ENCODE measurements around the gene SLC25A17.
"Not testable (repeated sequence)": the region's sequence is repeated elsewhere in the genome, so short reads cannot be mapped to it uniquely, and the experiment has no call there.

The SLC25A17 gene

GRCh38 chr22:40844951-40845350 is 25.8 kb upstream of the SLC25A17 start:
- no peak for DNase-seq (ENCODE audit: low spot score in 2 of 2)
- peaks cover 72% of the 10 kb centered on the region for H3K36me3 ChIP-seq (replicated peaks)
- in situ Hi-C loops (cut with MboI; ENCODE audit: low sequenced_read_pairs), result no loop called here

GRCh38 chr22:40838486-40838885 is 19.3 kb upstream of the SLC25A17 start:
- H3K27me3 ChIP-seq (ENCODE audit: low read depth), result no peaks in the 10 kb centered on the region
- H3K4me3 ChIP-seq, result no peak overlapping the region
- DNase-seq (ENCODE audit: low spot score in 2 of 2), result no peak
- no peaks in the 10 kb centered on the region; the same call in 1 of the 2 replicates for H3K9me3 ChIP-seq
- peaks cover 83% of the 10 kb centered on the region for H3K36me3 ChIP-seq (replicated peaks)
- in situ Hi-C loops (cut with MboI; ENCODE audit: low sequenced_read_pairs), result no loop called here
- H3K4me1 ChIP-seq, result no peaks in the 10 kb centered on the region

More at GRCh38 chr22:40844951-40845350, 25.8 kb upstream of the SLC25A17 start:
- Histone ChIP-seq H3K9me3 (no peaks in the 10 kb centered on the region), H3K27me3 (ENCODE audit: low read depth) (no peaks in the 10 kb centered on the region), H3K4me3 (no peak overlapping the region), H3K4me1 (no peaks in the 10 kb centered on the region)

DNA sequence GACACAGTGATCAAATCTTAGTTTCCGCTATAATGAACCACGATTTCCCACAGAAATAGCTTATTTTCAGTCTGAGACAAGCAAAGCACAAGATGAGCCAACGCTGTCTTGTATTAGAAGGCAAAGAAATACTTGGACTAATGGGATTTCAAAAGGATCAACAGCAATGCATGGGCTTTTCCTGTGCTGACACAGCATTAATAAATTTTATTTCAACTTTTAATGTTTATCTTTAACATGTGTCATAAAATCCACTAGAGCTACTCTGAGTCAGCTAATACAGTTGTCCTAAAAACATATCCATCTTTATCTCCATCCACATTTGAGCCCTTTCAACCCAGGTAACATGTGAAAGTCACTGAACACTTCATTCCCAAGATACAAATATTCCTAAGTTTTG is 15.5 kb upstream of the SLC25A17 start:
- Histone ChIP-seq H3K4me3 (no peak overlapping the region), H3K36me3 (replicated peaks) (peaks cover 91% of the 10 kb centered on the region), H3K27me3 (ENCODE audit: low read depth) (no peaks in the 10 kb centered on the region), H3K9me3 (no peaks in the 10 kb centered on the region; the same call in 1 of the 2 replicates), H3K4me1 (no peaks in the 10 kb centered on the region)
- no peak for DNase-seq (ENCODE audit: low spot score in 2 of 2)
- in situ Hi-C loops (cut with MboI; ENCODE audit: low sequenced_read_pairs), result no loop called here

- no peak overlapping the region for H3K4me3 ChIP-seq
- peaks cover 83% of the 10 kb centered on the region for H3K36me3 ChIP-seq (replicated peaks)
- peaks cover 10% of the 10 kb centered on the region for H3K4me1 ChIP-seq
- DNase-seq (ENCODE audit: low spot score in 2 of 2), result no peak
- in situ Hi-C loops (cut with MboI; ENCODE audit: low sequenced_read_pairs), result no loop called here
- H3K27me3 ChIP-seq (ENCODE audit: low read depth), result no peaks in the 10 kb centered on the region
- no peaks in the 10 kb centered on the region for H3K9me3 ChIP-seq
These were observed 10.0 kb upstream of the SLC25A17 start for GRCh38 chr22:40829131-40829530.

DNA sequence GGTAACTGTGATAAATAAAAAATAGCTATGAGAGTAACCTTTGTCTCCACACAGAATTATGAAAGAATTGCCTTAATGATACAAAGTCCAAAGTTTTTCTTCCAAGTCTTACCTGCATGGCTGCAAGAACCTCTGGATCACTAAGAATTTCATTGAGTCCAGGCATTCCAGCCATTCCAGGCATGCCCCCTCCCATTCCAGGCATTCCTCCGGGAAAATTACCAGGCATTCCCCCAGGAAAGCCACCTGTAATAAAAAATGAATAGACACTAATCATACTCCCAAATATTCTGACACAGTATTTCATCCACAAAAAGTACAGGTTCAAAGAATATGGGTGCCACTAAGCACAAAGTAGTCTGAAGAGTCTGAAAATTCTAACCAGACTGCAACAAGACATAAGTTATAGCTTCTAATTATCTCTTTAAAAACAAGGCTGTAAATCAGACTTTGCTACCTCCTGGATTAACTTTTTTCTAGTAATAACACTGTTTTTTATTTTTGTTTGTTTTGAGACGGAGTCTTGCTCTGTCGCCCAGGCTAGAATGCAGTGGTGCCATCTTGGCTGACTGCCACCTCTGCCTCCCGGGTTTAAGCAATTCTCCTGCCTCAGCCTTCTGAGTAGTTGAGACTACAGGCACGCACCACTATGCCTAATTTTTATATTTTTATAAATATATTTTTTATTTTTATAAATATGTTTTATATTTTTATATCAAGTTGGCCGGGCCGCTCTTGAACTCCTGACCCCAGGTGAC is 8.0 kb upstream of the SLC25A17 start:
- Histone ChIP-seq H3K9me3 (no peaks in the 10 kb centered on the region), H3K4me3 (no peak overlapping the region), H3K27me3 (ENCODE audit: low read depth) (no peaks in the 10 kb centered on the region), H3K36me3 (replicated peaks) (peaks cover 82% of the 10 kb centered on the region), H3K4me1 (peaks cover 10% of the 10 kb centered on the region)
- in situ Hi-C loops (cut with MboI; ENCODE audit: low sequenced_read_pairs), result no loop called here
- DNase-seq (ENCODE audit: low spot score in 2 of 2), result no peak

DNA sequence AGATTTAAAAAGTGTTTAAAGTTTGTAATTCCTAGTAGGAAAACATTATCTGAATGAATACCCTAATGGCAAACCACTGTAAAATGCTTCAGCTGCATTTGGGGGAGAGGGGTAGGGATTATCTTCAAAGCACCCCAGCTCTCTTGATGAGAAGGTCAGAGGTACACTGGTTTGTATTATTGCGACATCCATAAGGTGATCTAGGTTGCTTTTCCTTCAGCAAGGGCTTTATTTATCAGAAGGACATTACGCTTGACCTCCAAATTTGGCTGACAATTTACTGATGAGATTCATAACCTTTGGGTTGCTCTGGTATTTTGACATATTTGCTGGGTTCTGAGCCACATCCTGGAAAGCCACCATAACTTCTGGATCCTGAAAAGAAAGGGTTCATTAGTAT is 7.1 kb upstream of the SLC25A17 start:
- H3K9me3 ChIP-seq; H3K27me3 ChIP-seq (ENCODE audit: low read depth); in situ Hi-C loops (cut with MboI; ENCODE audit: low sequenced_read_pairs); H3K4me3 ChIP-seq; DNase-seq (ENCODE audit: low spot score in 2 of 2): not testable (repeated sequence)
- H3K36me3 ChIP-seq (replicated peaks), result peaks cover 73% of the 10 kb centered on the region
- peaks cover 10% of the 10 kb centered on the region for H3K4me1 ChIP-seq

GRCh38 chr22:40823426-40823825 is 4.3 kb upstream of the SLC25A17 start:
- Histone ChIP-seq H3K4me3 (no peak overlapping the region), H3K27me3 (ENCODE audit: low read depth) (no peaks in the 10 kb centered on the region), H3K36me3 (replicated peaks) (peaks cover 46% of the 10 kb centered on the region), H3K9me3 (no peaks in the 10 kb centered on the region), H3K4me1 (peaks cover 14% of the 10 kb centered on the region)
- no peak for DNase-seq (ENCODE audit: low spot score in 2 of 2)
- in situ Hi-C loops (cut with MboI; ENCODE audit: low sequenced_read_pairs), result no loop called here

DNA sequence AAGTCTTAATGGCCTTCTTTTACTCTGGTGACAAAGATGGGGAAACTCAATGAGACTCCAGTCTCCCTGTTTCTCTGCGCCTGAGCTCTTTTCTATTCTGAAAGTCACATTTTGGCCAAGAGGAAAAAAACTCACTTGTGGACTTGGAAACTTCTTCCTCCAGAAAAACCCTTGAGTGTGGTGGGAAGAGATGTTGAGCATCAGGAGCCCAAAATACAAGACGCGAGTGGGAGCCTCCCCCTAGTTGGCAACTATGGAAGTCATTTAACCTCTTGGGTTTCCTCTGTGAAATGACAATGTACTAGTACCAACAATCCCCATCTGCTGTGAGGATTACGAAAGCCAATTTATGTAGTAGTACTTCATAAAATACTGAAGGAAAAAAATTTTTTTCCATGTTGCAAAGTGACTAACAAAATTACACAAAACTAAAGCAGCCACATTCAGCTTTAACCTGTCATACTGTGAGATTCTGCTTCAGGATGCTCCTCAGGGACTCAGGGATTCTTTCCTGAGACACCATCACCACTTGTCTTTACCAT is 524 bp upstream of the SLC25A17 start:
- H3K9me3 ChIP-seq, result no peaks in the 10 kb centered on the region
- peaks cover 16% of the 10 kb centered on the region for H3K36me3 ChIP-seq (replicated peaks)
- in situ Hi-C loops (cut with MboI; ENCODE audit: low sequenced_read_pairs), result no loop called here
- DNase-seq (ENCODE audit: low spot score in 2 of 2), result no peak
- no peaks in the 10 kb centered on the region for H3K27me3 ChIP-seq (ENCODE audit: low read depth)
- peaks cover 19% of the 10 kb centered on the region for H3K4me1 ChIP-seq
- H3K4me3 ChIP-seq, result peak overlapping the region; percentile 90

DNA sequence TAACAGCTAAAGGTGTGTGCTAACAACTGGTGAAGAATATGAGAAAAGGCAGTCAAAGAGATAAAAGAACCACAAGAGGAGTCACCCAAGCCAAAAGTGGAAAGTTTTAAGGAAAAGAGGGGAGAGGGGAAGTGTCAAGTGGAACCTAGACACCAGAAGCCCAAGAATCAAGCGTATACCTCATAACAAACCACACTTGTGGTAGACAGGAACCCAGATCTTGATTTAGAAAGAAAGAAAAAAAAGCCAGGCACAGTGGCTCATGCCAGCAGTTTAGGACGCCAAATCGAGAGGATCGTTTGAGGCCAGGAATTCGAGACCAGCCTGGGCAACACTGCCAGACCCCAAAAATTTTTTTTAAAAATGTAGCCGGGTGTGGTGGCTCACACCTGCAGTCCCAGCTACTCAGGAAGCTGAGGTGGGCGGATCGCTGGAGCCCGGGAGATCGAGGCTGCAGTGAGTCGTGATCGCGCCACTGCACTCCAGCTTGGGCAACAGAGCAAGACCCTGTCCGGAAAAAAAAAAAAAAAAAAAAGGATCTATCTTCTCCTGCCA is 877 bp downstream of the SLC25A17 start:
- in situ Hi-C loops (cut with MboI; ENCODE audit: low sequenced_read_pairs), result no loop called here
- peak overlapping the region; percentile 90 for H3K4me3 ChIP-seq
- H3K27me3 ChIP-seq (ENCODE audit: low read depth), result no peaks in the 10 kb centered on the region
- peaks cover 7% of the 10 kb centered on the region for H3K36me3 ChIP-seq (replicated peaks)
- DNase-seq (ENCODE audit: low spot score in 2 of 2), result peak in 1 of 2 experiments; percentile 20
- H3K4me1 ChIP-seq, result peaks cover 17% of the 10 kb centered on the region
- H3K9me3 ChIP-seq, result no peaks in the 10 kb centered on the region

DNA sequence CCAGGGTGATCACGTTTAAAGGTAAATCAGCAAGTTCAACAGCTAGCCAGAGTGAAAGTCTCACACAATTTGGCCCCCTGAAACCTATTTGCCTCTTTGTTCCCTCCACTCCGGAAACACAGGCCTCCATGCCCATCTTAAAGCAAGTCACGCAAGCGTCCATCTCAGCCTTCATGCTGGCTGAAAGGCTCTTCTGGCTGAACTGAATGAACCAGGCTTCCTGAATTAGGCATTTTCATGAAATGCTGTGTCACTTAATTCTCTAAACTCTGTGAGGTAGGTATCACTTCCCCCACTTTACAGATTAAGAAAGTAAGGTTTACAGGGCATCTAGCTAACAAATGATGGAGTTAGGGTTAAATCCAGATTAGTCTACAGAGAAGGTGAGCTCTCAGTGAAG is 1.4 kb downstream of the SLC25A17 start:
- no peaks in the 10 kb centered on the region for H3K27me3 ChIP-seq (ENCODE audit: low read depth)
- in situ Hi-C loops (cut with MboI; ENCODE audit: low sequenced_read_pairs), result no loop called here
- no peaks in the 10 kb centered on the region for H3K9me3 ChIP-seq
- no peak for DNase-seq (ENCODE audit: low spot score in 2 of 2)
- peaks cover 1% of the 10 kb centered on the region for H3K36me3 ChIP-seq (replicated peaks)
- H3K4me1 ChIP-seq, result peaks cover 19% of the 10 kb centered on the region
- H3K4me3 ChIP-seq, result peak overlapping the region; percentile 90

DNA sequence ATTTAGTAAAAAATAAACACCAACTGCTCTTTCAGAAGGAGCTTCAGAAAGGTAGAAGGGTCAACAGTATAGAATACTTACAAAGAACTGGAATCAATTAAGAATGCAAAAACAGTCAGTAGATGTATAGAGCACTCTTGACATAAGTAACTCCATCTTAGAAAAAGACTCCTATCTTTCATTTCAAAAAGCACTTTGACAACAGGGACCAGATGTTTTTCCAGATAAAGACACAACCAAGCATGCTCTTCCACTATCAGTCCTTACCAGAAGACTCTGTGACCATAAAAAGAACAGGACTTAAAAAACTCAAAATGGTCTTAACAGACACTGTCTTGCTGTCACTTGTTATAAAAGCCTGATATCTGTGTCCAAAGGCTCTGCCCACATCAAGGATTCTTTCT is 5.2 kb downstream of the SLC25A17 start:
- no peaks in the 10 kb centered on the region; the same call in none of the 2 replicates for H3K36me3 ChIP-seq (replicated peaks)
- no peaks in the 10 kb centered on the region for H3K27me3 ChIP-seq (ENCODE audit: low read depth)
- no peak overlapping the region for H3K4me3 ChIP-seq
- no peak for DNase-seq (ENCODE audit: low spot score in 2 of 2)
- H3K4me1 ChIP-seq, result peaks cover 18% of the 10 kb centered on the region
- in situ Hi-C loops (cut with MboI; ENCODE audit: low sequenced_read_pairs), result no loop called here
- H3K9me3 ChIP-seq, result no peaks in the 10 kb centered on the region

DNA sequence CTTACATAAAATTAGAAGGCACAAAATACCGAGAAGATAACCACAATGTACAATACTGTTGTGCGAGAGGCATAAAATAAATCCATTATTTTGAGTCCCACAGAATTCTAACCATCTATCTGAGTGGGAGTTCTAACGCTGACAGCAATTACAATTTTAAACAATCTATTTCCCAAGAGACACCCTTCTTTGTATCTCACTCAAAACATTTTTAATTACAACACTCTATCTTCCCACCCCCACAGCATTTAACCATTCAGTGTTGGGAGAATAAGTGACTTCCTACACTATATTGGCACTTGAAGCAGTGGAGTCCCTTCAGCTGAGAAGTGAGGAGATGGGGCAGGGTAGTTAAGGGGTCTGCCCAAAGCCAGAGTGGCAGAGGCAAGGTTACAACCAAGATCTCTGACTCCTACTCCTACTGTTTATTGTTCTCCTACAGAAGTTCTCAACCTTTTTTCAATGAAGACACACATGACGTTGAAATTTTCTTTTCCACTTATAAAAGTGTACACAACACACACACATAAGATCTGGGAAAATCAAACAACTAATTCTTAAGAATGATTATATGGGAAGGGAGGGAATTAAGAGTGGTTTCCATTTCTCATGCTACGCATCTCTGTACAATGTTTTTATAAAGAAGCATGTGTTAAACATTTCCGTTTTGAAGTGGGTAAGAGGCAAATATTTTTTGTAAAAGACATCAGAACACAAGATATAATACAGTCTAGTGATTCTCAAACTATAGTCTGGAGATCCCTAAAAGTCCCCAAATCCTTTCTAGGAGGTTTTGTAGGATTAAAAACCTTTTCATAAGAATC is 10.9 kb downstream of the SLC25A17 start:
- no peak overlapping the region for H3K4me3 ChIP-seq
- no peaks in the 10 kb centered on the region for H3K9me3 ChIP-seq
- in situ Hi-C loops (cut with MboI; ENCODE audit: low sequenced_read_pairs), result no loop called here
- peaks cover 12% of the 10 kb centered on the region for H3K4me1 ChIP-seq
- no peak for DNase-seq (ENCODE audit: low spot score in 2 of 2)
- no peaks in the 10 kb centered on the region for H3K27me3 ChIP-seq (ENCODE audit: low read depth)
- no peaks in the 10 kb centered on the region; the same call in 1 of the 2 replicates for H3K36me3 ChIP-seq (replicated peaks)

DNA sequence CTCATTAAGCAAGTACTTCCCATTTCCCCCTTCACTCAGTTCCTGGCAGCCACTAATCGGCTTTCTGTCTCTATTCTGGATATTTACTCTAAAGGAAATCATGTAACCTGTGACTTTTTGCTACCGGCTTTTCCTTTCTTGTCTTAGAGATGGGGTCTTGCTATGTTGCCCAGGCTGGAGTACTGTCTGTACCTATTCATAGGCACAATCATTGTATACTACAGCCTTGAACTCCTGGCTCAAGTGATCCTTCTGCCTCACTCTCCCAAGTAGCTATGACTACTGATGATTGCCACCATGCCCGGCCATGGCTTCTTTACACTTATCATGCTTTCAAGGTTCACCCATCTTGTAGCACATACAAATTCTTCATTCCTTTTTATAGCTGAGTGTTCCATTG is 12.4 kb downstream of the SLC25A17 start:
- Histone ChIP-seq H3K4me3 (no peak overlapping the region), H3K36me3 (replicated peaks) (no peaks in the 10 kb centered on the region), H3K4me1 (peaks cover 10% of the 10 kb centered on the region), H3K27me3 (ENCODE audit: low read depth) (no peaks in the 10 kb centered on the region), H3K9me3 (no peaks in the 10 kb centered on the region)
- no peak for DNase-seq (ENCODE audit: low spot score in 2 of 2)
- in situ Hi-C loops (cut with MboI; ENCODE audit: low sequenced_read_pairs), result no loop called here

Measured in HAP-1 (cell line).